Liver (tissue), 3 donors: ENCODE data around the gene CLIC5.

Experiments
- HNF4A ChIP-seq, 2 donors: conservative IDR thresholded peaks; 2 replicates each; pipeline ENCODE4 v1.6.1; 2016; ENCODE audit warnings: antibody characterized with exemption in 2 of 2, mild to moderate bottlenecking in 2 of 2
- RAD21 ChIP-seq, 2 donors: IDR thresholded peaks; 2 replicates each; pipeline ENCODE4 v1.6.1; 2016; ENCODE audit warnings: antibody characterized with exemption in 2 of 2, mild to moderate bottlenecking in 2 of 2
- REST ChIP-seq: IDR thresholded peaks from 2 replicates; pipeline ENCODE4 v1.6.1; 2016; ENCODE audit warnings: antibody characterized with exemption, mild to moderate bottlenecking
- RXRA ChIP-seq, 2 donors: IDR thresholded peaks; 2 replicates each; pipeline ENCODE4 v1.6.1; 2017 to 2018; ENCODE audit warnings: antibody characterized with exemption in 2 of 2, mild to moderate bottlenecking in 1 of 2
- YY1 ChIP-seq: IDR thresholded peaks from 2 replicates; pipeline ENCODE4 v1.6.1; 2016; ENCODE audit warnings: antibody characterized with exemption, mild to moderate bottlenecking
- TF ChIP-seq, protein P1 (sequence below): fragments of 150-350 bp; IDR thresholded peaks from 2 replicates; pipeline ENCODE4 v1.5.1; 2017; ENCODE audit warnings: improper control_type of control experiment, low read depth, low read length; ENCODE audit not compliant: missing input control
- TF ChIP-seq, protein P2 (sequence below): IDR thresholded peaks from 2 replicates; pipeline ENCODE4 v1.6.1; 2016; ENCODE audit warnings: antibody characterized with exemption
- donor health status: healthy.
- donor health status: healthy.

- no peak for TF ChIP-seq REST
- no peak for TF ChIP-seq YY1
- TF ChIP-seq, protein P1, sequence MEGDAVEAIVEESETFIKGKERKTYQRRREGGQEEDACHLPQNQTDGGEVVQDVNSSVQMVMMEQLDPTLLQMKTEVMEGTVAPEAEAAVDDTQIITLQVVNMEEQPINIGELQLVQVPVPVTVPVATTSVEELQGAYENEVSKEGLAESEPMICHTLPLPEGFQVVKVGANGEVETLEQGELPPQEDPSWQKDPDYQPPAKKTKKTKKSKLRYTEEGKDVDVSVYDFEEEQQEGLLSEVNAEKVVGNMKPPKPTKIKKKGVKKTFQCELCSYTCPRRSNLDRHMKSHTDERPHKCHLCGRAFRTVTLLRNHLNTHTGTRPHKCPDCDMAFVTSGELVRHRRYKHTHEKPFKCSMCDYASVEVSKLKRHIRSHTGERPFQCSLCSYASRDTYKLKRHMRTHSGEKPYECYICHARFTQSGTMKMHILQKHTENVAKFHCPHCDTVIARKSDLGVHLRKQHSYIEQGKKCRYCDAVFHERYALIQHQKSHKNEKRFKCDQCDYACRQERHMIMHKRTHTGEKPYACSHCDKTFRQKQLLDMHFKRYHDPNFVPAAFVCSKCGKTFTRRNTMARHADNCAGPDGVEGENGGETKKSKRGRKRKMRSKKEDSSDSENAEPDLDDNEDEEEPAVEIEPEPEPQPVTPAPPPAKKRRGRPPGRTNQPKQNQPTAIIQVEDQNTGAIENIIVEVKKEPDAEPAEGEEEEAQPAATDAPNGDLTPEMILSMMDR = no peak
- no peak for TF ChIP-seq HNF4A (conservative IDR thresholded peaks at IDR 0.05)
- no peak for TF ChIP-seq RAD21 (IDR thresholded peaks at IDR 0.05)
- TF ChIP-seq RXRA (IDR thresholded peaks at IDR 0.05) = no peak
- TF ChIP-seq, protein P2, sequence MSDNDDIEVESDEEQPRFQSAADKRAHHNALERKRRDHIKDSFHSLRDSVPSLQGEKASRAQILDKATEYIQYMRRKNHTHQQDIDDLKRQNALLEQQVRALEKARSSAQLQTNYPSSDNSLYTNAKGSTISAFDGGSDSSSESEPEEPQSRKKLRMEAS = no peak
Observed at GRCh38 chr6:45979311-45979710, 36.3 kb downstream of the CLIC5 start.
